Stimulated activated CD8-positive, alpha-beta memory T cell treated with anti-CD3 and anti-CD28 coated beads, Interleukin-2, amount 100 ng/mL, for 48 hours (primary cell): Measurements from ENCODE around the gene ANGPTL5.
"Not testable (repeated sequence)": the region's sequence is repeated elsewhere in the genome, so short reads cannot be mapped to it uniquely, and the experiment has no call there.

ENCODE experiments used
- DNase-seq, 2 donors: peaks; one replicate each; pipeline ENCODE4 v3.0.0-alpha.2; 2020; ENCODE audit warnings: low read depth in 2 of 2

The ANGPTL5 gene

DNA sequence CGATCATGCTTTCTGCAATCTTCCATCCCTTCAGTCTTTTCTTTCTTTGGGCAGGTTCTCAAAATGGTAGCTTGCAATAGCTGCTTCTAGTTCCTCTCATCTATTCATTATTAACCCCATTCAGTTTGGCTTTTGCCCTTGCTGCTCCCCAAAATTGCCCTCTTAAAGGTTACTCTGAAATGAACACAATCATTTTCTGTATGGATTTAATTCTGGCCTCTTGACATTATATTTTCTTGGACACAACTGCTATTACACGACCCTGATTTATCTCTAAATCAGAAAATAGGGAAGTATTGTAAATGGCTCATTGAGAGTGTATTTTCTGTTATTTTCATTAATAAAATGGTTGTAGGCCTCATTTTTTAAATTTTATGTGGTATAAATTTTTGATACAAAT, at the start of gene ANGPTL5:
Gene ANGPTL5 (minus strand): TSS at position 101 of the 400 bp plus-strand sequence. CDS start 8,613 bp downstream, outside the sequence.
- DNase-seq = no peak

- not testable (repeated sequence) for DNase-seq
Observed at GRCh38 chr11:101964200-101964599, 47.9 kb upstream of the ANGPTL5 start.

DNA sequence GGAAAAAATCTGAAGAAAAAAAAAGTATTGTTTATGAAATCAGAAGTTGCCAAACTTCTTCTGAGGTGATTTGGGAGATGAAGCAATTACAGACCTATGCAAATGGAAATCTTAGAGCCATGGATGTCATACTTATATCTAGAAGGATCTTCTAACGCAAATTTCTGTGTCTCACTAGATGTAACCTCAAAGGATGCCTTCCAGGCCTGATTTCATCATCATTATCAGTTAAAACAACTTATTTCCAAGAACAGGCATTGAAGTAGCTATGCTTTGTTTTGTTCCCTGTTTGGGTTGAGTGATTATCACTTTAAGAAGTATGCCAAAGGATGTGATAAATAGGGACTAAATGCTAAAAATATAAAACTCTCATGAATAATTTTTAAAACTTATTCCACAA, 43.9 kb upstream of the ANGPTL5 start:
- no peak for DNase-seq

GRCh38 chr11:101955701-101956100, 39.4 kb upstream of the ANGPTL5 start:
- no peak for DNase-seq

DNA sequence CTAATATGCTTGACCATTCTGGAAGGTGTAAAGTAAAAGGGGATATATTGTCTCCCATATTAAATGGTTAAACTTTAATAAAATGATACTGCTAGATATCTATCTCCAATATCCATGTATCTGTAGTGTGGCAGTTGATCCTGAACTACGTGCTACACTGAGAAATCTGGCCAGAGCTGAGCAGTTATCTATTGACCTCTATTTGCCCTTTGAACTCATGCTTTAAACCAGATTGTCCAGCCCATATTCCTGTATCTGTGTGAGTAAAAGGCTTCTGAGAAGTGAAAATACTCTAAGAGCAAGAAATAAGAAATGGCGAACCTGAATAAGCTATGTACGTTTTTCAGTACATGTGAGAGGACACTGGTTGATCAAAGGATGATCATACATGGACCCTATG, 39.0 kb upstream of the ANGPTL5 start:
- DNase-seq = no peak

- no peak for DNase-seq
Observed at GRCh38 chr11:101949680-101950220, 33.4 kb upstream of the ANGPTL5 start.

DNA sequence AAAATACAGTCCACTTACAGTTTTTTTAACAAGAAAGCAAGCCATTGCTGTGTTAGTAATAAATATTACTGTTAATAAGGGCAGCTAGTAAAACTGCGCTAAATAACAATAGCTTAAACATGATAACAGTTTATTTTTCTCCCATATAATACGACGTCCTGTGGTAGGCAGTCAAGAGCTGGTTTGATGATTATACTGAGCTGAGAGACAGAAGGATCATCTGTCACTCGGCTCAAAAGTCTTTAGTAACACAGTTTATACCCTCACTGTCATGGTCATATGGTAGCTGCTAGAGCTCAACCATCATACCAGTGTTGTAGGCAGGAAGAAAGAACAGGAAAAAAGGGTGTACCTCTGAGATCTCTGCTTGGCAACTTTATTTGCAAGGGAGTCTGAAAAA, 29.1 kb upstream of the ANGPTL5 start:
- DNase-seq = no peak

DNA sequence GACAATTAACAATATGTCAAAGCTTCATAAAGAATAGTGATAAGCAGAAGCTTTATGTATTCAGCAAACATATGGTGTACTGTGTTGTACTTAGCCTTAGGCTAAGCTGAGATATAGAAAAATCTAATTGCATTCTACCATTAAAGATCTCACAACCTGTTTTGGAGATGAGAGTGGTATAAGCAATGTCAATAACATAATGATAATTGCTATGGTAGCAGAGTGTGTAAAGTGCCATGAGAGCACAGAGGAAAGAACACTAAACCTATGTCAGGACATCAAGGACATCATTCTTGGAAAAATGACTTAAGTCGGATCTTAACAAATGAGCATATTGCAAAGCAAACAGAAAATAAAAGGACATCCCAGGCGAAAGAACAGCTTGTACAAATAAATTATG, 28.6 kb upstream of the ANGPTL5 start:
- DNase-seq = no peak

DNA sequence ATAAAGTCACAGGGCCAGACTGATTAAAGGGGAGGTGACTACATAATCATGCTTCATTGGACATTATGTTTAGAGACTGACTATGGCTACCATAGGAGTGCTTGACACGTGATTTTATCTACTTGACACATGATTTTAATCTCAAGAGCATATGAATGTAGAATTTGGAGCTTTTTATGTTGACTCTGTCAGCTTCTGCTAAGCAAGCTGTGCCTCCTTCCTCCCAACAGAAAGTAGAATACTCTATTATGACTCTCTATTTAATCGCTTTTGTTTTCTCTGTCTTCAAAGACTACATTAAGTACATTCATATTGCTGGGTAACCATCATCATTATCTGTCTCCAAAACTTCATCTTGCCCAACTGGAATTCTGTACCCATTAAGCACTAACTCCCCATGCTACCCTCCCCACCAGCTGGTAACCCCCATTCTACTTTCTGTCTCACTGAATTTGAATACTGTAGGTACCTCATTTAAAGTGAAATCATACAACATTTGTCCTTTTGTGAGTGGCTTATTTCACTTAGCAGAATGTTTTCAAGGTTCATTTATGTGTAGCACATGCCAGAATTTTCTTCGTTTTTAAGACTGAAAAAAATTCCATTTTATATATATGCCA, 24.7 kb upstream of the ANGPTL5 start:
- DNase-seq = no peak

- DNase-seq = no peak
Observed at GRCh38 chr11:101931692-101932091, 15.4 kb upstream of the ANGPTL5 start.

- no peak for DNase-seq
Observed at GRCh38 chr11:101929294-101929915, 13.1 kb upstream of the ANGPTL5 start.

DNA sequence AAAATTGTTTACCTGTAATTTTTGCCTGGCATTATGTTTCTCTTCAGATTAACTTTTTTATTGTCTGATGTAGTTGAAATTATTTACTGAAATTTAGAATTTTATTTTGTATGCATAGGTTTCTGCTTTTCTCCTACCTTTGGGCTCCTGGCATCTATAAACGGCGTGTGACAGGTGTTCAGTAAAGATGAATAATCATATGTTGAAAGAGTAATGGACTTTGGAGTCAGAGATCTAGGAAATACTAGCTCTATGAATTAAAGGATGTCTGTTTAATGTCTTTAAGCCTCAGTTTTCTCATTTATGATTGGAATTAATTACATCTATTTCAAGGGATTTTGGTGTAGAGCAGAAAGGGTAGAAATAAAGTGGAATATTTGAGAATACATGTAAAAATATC, 7.2 kb upstream of the ANGPTL5 start:
- DNase-seq = no peak

- DNase-seq = no peak
Observed at GRCh38 chr11:101920992-101921391, 4.7 kb upstream of the ANGPTL5 start.

- no peak for DNase-seq
Observed at GRCh38 chr11:101917226-101917625, 904 bp upstream of the ANGPTL5 start.

DNA sequence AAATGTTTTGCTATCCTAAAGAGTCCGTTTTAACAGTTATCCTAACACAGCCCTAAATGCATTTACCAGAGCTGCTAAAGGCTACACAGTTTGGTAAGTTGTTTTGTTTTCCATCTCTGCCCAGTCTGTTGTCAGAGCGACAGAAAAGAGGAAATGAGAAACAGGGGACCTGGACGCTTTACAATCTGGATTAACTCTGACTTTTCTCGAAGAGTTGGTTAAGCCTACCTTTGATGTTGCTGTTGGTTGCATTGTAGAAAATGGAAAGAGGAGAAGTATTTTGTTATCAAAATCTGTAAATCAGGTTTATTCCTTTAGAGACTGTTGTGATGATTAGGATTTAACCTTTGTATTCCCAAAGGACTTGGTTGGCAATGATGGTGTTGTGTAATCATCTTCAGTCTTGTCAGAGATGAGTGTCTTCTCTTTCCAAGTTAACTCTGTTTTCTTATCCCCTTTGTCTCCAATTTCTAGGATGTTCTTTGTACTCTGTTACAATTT, 481 bp downstream of the ANGPTL5 start:
- DNase-seq = no peak

DNA sequence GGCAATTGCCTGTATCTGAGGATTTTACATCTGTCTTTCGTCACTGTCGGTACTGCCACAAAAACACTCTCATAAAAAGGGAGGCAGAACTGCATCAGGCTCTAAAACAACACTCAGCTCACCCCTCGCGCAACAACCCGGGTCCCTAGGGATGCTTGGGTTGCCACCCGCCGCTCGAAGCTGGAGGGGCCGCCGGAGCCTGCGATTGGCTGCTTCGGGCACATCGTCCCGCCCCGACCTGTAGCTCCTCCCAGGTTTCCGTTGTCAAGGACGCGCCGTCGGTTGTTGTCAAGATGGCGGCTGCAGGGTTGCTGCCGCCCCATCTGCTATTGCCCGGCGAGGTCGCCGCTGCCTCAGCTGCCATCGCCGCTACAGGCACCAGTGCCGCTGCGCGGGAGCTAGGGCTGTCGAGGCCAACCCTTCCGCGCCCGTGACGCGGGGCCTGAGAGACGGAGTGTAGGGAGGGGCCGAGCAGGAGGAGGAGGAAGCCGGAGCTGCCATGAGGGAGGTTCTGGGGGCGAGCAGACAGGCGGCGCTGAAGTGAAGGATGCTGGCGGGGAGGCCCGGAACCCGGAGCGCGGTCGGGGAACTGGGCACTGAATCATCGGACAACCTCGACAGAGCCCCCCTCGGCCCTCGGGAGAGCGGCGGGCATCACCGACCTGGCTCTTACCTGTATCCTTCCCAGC, 1.4 kb downstream of the ANGPTL5 start, which contains the start of gene CEP126:
Gene CEP126 (plus strand): TSS at position 273 of the 689 bp plus-strand sequence. CDS start 275 bp downstream, at position 548.
- peak; percentile 84 to 90 for DNase-seq

DNA sequence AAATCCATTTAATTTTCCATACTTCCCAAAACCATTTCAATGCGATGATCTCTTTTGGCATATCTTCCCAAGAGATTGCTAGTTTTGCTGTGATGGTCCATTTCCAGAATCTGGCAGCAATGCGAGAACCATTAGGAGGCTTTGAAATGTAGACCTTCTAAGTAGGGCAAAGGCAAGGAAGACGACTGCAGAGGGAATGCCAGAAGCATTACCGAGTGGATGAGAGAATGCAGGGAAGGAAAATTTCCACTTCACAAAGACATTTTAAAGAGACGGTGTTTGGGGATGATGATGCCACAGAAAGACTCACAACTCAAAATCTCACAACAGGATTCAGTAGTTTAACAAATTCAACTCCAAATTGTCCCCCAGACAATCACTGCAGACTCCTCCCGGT, 2.0 kb downstream of the ANGPTL5 start:
- no peak for DNase-seq

DNA sequence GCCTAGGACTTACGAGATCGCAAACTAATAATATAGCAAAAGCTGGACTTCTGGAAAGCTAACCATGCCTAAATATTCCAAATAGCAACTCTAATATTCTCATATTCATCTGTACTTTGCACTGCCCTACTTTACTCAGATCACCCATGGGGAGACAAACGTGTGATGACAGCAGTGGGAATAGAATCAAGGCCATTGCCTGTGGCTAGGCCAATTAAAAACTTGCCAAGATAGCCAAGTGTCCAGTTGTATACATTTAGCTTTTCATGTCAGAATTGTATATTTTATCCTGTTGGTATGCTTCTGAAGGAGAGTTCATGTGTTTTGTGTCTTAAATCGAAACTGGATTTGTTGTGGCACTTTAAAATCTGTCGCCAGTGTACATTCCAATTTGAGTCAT, 2.7 kb downstream of the ANGPTL5 start:
- DNase-seq = no peak

DNA sequence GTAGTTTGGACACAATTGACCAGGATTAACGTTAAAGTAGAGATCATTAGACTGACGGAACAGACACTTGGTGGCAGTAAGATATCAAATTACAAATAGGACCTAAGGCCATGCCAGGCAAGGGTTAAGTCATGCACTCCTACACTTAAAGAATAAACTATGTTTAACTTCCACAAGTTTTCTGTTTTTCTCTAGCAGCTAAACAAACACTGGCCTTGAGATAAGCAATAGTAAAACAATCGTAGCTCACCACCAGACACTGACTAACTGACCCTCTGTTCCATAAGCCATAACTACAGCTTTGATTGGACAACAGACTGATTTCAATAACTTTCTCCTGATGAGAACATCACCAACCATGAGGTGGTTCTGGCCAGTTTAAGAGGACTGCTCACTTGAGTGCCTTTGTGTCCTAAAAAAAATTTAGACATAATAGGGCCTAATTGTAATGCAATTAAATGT, 3.5 kb downstream of the ANGPTL5 start:
- DNase-seq = no peak

DNA sequence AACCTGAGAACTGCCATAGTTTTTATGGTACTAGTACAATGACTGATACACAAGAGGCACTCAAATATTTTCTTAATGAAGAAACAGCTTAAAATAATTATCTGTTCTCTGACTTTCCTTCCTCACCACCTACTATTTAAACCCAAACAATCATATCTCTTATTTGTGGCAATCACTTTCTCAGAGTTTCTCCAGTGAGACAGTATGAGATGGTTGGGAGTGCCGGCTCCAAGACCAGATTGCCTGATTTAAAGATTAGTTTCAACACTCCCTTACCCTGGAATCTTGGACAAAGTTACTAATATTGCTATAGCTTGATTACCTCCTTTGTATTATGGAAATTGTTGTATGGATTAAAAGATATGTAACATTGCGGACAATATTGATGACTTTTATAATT, 7.2 kb downstream of the ANGPTL5 start:
- DNase-seq = no peak

DNA sequence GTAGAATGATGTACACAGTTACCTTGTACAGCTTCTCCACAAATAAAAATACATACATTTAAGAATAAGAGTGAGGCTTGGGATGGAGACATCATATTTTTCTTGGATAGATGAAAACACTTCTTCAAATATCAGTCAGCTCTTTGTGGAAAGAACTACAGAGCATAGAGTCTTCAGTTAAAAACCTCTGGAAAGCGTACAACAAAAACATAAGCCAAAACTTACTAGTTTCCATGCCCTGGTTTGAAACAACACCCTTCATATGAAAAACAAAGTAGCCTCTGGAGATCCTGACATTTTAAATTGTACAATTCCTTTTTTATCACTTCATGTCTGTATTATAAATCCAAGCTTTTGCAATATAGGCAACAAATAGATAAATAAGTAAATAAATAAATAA, 8.5 kb downstream of the ANGPTL5 start:
- DNase-seq = no peak

DNA sequence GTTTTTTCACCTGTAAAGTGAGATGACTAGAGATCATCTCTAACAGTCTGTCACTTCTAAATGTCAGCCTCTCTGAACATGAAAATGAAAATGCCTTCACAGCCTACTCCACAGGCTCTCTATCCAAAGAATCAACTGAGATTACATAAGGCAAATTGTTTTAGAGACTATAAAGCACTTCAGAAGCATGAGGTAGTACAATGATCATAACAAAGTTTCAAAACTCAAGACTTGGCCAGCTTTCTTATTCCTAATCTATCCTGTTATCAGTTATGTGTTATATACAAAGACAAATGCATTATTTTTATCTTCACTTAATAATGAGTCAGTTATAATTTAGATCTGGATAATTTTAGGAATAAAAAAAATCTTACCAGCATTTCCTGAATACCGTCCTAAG, 21.8 kb downstream of the ANGPTL5 start:
- no peak for DNase-seq

DNA sequence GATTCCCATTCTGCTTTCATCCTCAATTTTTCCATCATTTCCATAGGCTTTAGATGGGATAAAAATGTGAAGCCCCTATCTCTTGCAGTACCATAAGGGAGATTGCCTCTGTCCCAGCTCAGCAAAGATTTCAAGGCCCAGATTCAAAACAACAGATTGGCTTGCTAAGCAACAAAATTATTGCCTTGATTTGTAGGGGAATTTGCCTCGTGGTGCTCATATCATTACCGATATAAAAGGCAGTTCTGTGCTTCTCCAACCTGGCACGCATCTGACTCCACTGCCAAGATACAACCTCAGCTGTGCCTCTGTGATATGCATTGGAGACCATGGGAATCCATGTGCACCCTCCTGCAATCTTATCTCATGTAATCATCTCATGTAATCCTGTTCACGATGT, 26.6 kb downstream of the ANGPTL5 start:
- no peak for DNase-seq
